Fibroblast of pulmonary artery (primary cell): ENCODE data around the gene LGALS9.

Experiments
- DNase-seq: peaks from one replicate; pipeline ENCODE4 v3.0.0-alpha.2; 2010; ENCODE audit warnings: low read depth
- H3K4me3 ChIP-seq: replicated peaks from 2 replicates; pipeline ENCODE4 v1.5.1; 2011; ENCODE audit warnings: low read depth, mild to moderate bottlenecking, control low read depth, low read length, moderate library complexity
- TF ChIP-seq, protein P1 (sequence below): IDR thresholded peaks from 2 replicates; pipeline ENCODE4 v1.5.1; 2011; ENCODE audit warnings: mild to moderate bottlenecking, control low read depth, low read length, inconsistent platforms; ENCODE audit errors: missing control alignments

The LGALS9 gene

DNA sequence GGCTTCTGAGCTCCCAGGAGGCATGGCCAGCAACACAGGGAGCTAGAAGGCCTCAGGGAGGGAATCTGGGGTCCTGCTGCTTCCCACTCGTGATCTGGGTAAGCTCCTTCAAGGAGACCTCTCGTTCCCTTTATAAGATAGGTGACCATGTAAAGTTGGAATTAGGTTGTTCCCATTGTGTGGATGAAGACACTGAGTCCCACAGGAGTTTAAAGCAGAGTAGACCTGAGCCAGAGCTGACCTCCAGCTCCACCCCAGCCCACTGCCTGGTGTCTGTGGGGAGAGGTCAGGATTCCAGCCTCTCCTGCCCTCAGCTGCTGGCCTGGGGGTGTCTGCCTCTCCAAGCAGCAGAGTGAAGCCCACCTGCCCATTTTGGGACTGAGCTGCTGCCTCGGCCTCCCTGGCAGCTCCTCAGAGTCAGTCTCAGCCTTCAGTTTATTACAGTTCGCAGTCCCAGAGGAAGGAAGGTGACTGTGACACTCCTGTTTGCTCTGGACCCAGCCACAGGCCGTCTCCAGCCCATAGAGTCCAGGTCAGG lies 33.1 kb upstream of the LGALS9 start:
- DNase-seq, result no peak
- TF ChIP-seq, protein P1, sequence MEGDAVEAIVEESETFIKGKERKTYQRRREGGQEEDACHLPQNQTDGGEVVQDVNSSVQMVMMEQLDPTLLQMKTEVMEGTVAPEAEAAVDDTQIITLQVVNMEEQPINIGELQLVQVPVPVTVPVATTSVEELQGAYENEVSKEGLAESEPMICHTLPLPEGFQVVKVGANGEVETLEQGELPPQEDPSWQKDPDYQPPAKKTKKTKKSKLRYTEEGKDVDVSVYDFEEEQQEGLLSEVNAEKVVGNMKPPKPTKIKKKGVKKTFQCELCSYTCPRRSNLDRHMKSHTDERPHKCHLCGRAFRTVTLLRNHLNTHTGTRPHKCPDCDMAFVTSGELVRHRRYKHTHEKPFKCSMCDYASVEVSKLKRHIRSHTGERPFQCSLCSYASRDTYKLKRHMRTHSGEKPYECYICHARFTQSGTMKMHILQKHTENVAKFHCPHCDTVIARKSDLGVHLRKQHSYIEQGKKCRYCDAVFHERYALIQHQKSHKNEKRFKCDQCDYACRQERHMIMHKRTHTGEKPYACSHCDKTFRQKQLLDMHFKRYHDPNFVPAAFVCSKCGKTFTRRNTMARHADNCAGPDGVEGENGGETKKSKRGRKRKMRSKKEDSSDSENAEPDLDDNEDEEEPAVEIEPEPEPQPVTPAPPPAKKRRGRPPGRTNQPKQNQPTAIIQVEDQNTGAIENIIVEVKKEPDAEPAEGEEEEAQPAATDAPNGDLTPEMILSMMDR, result no peak
- H3K4me3 ChIP-seq, result no peak overlapping the region

DNA sequence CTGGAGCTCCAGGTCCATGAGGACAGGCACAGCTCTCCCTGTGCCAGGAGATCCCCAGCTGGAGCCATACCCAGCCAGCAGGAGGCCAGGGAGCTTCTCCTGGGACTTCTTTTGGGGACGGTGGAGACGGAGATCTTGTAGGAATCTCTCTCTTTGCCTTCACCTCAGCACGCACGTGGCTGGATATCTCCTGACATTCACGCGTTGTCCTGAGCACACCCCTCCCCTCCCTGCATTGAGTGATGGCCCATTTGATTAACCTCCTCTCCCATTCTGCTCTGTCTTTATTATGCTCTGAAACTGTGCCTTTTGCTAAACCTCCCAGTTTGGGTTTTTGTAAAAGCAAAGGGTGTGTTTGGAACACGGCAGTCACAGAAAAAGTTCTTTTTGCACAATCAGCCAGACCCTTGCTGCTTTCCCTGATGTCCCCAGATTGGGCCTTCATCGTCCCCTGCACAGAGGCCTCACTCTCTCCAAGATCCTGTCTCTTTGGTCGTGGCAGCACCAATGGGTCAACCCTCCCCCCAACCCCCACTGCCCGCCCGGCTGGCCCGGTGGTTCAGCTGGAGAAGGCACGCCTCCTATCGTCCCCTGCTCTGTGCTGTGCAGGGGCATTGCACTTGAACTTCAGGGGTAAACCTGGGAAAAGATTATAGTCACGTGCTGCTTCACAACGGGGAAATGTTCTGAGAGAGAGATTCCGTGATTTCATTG lies 32.5 kb upstream of the LGALS9 start:
- DNase-seq, result no peak
- TF ChIP-seq, protein P1, result no peak
- H3K4me3 ChIP-seq, result no peak overlapping the region

DNA sequence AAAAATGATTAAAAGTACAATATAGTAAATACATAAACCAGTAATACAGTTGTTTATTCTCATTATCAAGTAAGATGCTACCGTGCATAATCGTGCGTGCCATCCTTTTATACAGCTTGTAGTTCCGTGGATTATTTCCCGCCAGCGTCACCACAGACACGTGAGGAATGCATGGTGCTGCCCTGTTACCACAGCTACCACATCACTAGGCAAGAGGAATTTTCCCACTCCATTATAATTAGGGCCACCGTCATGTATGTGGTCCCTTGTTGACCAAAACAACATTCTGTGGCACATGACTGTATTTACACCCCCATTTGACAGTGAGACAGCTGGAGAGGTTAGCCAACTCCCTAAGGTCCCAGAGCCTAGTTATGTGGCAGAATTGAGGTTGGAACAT lies 30.5 kb upstream of the LGALS9 start:
- TF ChIP-seq, protein P1, result no peak
- H3K4me3 ChIP-seq, result no peak overlapping the region
- no peak for DNase-seq

DNA sequence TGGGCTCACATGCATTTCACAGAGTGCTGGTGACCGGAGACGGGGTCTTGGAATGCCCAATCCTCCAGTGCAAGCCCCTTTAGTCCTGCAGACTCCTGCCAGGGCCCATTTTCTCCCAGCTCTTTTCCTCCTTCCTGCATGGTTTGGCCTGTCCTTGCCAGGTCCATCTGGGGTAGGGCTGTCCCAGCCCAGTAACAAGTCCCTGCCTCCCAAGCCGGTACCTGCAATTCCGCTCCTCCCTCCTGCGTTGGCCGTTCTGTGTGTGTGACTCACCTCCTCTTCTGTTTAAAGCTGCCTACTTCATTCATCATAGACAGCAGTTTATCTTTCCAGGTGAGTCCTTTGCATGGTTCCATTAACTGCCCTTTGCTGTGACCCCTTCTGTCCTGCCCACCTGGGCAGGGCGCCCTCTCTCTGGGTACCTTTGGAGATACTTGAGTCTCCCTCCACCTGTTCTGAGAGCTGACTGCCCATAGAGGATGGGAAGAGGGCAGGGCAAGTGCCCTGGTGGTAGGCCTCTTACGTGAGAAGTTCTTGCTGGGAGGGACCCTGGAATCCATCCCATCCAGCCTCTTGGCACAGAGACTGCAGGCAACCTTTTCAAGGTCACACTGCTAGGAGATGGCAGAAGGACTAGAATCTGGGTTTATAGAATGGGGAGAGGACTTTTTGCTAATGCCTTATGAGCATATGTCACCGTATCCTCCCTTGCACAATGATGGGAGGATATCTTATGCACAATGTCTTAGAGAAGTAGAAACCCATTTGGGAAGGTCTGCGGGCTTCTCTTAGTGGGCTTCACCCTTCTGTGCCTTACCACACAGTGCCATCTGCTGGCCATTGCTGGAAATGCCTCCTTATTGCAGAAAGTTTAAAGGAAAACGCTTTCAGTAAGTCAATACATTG lies 29.7 kb upstream of the LGALS9 start:
- no peak overlapping the region for H3K4me3 ChIP-seq
- peak; percentile 93 for DNase-seq
- TF ChIP-seq, protein P1, result peak; percentile 97

DNA sequence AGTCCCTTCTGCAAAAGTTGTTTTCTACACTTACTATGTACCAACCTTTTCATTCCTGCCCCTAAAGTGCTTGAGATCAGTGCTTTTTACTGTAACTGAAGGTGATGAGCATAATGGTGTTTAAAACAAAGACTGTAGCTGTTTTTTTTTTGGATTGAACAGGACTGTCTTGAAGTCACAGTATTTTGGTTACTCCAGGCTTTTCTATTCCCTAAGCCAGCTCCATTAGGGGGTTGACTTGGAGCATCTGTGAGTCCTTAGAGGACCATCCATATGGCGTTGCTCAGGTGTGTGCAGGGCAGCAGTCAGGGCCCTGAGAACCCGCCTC lies 29.0 kb upstream of the LGALS9 start:
- TF ChIP-seq, protein P1, result no peak
- no peak overlapping the region for H3K4me3 ChIP-seq
- no peak for DNase-seq

DNA sequence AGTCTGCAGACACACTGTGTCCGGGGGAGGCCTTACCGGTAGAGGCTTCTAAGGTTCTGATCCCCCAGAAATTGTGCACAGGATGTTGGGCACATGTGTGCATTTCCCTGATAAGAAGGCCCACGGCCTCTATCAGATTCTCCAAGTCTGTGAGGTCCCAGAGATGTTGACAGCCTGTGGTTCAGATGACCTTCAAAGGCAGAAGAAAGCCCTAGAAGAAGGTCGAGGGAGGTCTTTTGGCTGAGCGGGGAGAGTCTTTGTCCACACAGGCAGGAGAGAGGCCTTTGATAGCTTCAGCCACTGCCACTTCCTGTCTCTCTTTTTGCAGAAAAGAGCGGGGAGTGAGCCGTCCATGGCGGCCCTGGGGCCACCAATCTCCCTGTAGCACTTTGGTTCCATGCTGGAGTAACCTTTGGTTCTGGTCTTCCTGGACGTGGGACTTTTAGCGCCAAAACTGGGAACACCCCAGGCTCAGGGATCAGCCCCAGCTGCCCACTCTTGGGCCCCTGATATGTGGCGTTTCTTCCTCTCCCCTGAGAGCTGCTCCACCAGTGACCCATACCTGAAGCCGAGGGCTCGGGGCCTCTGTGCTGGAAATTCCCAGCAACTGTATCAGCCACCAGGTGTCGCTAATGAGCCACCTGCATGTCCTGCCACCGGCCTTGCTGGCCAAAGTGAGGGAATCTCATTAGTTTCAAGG lies 28.1 kb upstream of the LGALS9 start:
- peak; percentile 80 for DNase-seq
- TF ChIP-seq, protein P1, result peak; percentile 97
- H3K4me3 ChIP-seq, result no peak overlapping the region
